ENCODE data around the gene AUTS2.

AUTS2 gene

GRCh38 chr7:69754476-69754875 is 156.2 kb downstream of the AUTS2 start:
- no peak for DNase-seq (ENCODE audit: low read depth in 2 of 2, low spot score in 1 of 2)

GRCh38 chr7:69756235-69756634 is 158.0 kb downstream of the AUTS2 start:
- no peak for DNase-seq (ENCODE audit: low read depth in 2 of 2, low spot score in 1 of 2)

- DNase-seq (ENCODE audit: low read depth in 2 of 2, low spot score in 1 of 2), result no peak
These were observed 159.3 kb downstream of the AUTS2 start for GRCh38 chr7:69757528-69757927.

GRCh38 chr7:69757981-69758430 is 159.7 kb downstream of the AUTS2 start:
- no peak for DNase-seq (ENCODE audit: low read depth in 2 of 2, low spot score in 1 of 2)

- no peak for DNase-seq (ENCODE audit: low read depth in 2 of 2, low spot score in 1 of 2)
These were observed 161.1 kb downstream of the AUTS2 start for GRCh38 chr7:69759373-69759772.

GRCh38 chr7:69761290-69761922 is 163.1 kb downstream of the AUTS2 start:
- no peak for DNase-seq (ENCODE audit: low read depth in 2 of 2, low spot score in 1 of 2)

GRCh38 chr7:69762821-69763352 is 164.6 kb downstream of the AUTS2 start:
- no peak for DNase-seq (ENCODE audit: low read depth in 2 of 2, low spot score in 1 of 2)

GRCh38 chr7:69763513-69763912 is 165.2 kb downstream of the AUTS2 start:
- no peak for DNase-seq (ENCODE audit: low read depth in 2 of 2, low spot score in 1 of 2)

- DNase-seq (ENCODE audit: low read depth in 2 of 2, low spot score in 1 of 2), result no peak
These were observed 165.9 kb downstream of the AUTS2 start for GRCh38 chr7:69764147-69764546.

GRCh38 chr7:69764681-69765080 is 166.4 kb downstream of the AUTS2 start:
- DNase-seq (ENCODE audit: low read depth in 2 of 2, low spot score in 1 of 2), result no peak

- DNase-seq (ENCODE audit: low read depth in 2 of 2, low spot score in 1 of 2), result no peak
These were observed 167.6 kb downstream of the AUTS2 start for GRCh38 chr7:69765879-69766278.

GRCh38 chr7:69768986-69769595 is 170.8 kb downstream of the AUTS2 start:
- DNase-seq (ENCODE audit: low read depth in 2 of 2, low spot score in 1 of 2), result no peak

GRCh38 chr7:69769826-69770225 is 171.6 kb downstream of the AUTS2 start:
- no peak for DNase-seq (ENCODE audit: low read depth in 2 of 2, low spot score in 1 of 2)

- DNase-seq (ENCODE audit: low read depth in 2 of 2, low spot score in 1 of 2), result no peak
These were observed 172.3 kb downstream of the AUTS2 start for GRCh38 chr7:69770613-69771012.

- no peak for DNase-seq (ENCODE audit: low read depth in 2 of 2, low spot score in 1 of 2)
These were observed 174.6 kb downstream of the AUTS2 start for GRCh38 chr7:69772718-69773436.

GRCh38 chr7:69773535-69774225 is 175.4 kb downstream of the AUTS2 start:
- no peak for DNase-seq (ENCODE audit: low read depth in 2 of 2, low spot score in 1 of 2)

- no peak for DNase-seq (ENCODE audit: low read depth in 2 of 2, low spot score in 1 of 2)
These were observed 177.0 kb downstream of the AUTS2 start for GRCh38 chr7:69775231-69775771.

GRCh38 chr7:69776611-69777010 is 178.3 kb downstream of the AUTS2 start:
- no peak for DNase-seq (ENCODE audit: low read depth in 2 of 2, low spot score in 1 of 2)

- DNase-seq (ENCODE audit: low read depth in 2 of 2, low spot score in 1 of 2), result no peak
These were observed 179.9 kb downstream of the AUTS2 start for GRCh38 chr7:69778138-69778537.

GRCh38 chr7:69780379-69780778 is 182.1 kb downstream of the AUTS2 start:
- DNase-seq (ENCODE audit: low read depth in 2 of 2, low spot score in 1 of 2), result no peak

GRCh38 chr7:69781412-69781846 is 183.2 kb downstream of the AUTS2 start:
- no peak for DNase-seq (ENCODE audit: low read depth in 2 of 2, low spot score in 1 of 2)

All from stimulated activated CD8-positive, alpha-beta memory T cell treated with anti-CD3 and anti-CD28 coated beads, Interleukin-4, amount 100 ng/mL, for 1 hour (primary cell).